Pancreas (tissue), 10 donors: ENCODE measurements around the gene PHYH. TPM values are rescaled to one million over a fixed set of nuclear protein-coding genes. Genes with fewer than 3 reads are reported as not detected.

ENCODE experiments used
- ATAC-seq, 4 donors: fragments of 200-7000 bp; cut with Tn5 transposase; one replicate each; pipeline versions ENCODE4 v1.8.0 to v1.9.1; 2020; ENCODE audit warnings: mild to moderate bottlenecking in 4 of 4, moderate library complexity in 4 of 4
- DNase-seq, 6 donors: peaks; one replicate each; pipeline ENCODE4 v3.0.0-alpha.2; 2020
- FAIRE-seq: peaks from 2 replicates; lab custom pipeline; 2012; peaks lifted over from hg19 to GRCh38; lab: Jason Lieb, UNC
- H3K27ac ChIP-seq, 4 donors: fragments of 200-600 bp; sonication (generic); 1 replicate in 3 of 4; 2 replicates in 1 of 4; pipeline versions ENCODE4 v1.5.0 to v1.8.0; 2020
- H3K27me3 ChIP-seq, 4 donors: fragments of 200-600 bp; one replicate each; pipeline ENCODE4 v1.8.0; 2021
- H3K36me3 ChIP-seq, 3 donors: fragments of 200-600 bp; sonication (generic) in 1 of 3; one replicate each; pipeline versions ENCODE4 v1.5.0 to v1.8.0; 2020 to 2021
- H3K4me1 ChIP-seq, 3 donors: fragments of 200-600 bp; one replicate each; pipeline ENCODE4 v1.8.0; 2021
- H3K4me3 ChIP-seq, 4 donors: fragments of 200-600 bp; sonication (generic) in 2 of 4; one replicate each; pipeline versions ENCODE4 v1.5.0 to v1.8.0; 2020 to 2021
- H3K9me3 ChIP-seq, 4 donors: fragments of 200-600 bp; one replicate each; pipeline ENCODE4 v1.8.0; 2021
- WGBS, 2 donors: extraction: QIAGEN DNeasy Blood & Tissue Kit; methylation state at CpG; one replicate each; pipeline ENCODE4 v1.1.7; 2013; 5-methylcytosine and 5-hydroxymethylcytosine counted together
- intact Hi-C, 3 donors: fragments of 100-400 bp; cut with DNase I; formaldehyde crosslinking; loops; one replicate each; pipeline versions ENCODE4 v1.11.1 to v1.14.2; 2022
- polyA plus RNA-seq, 2 donors: library from polyadenylated mRNA; stranded (reverse); fragments of 200-250 nt; gene quantifications; one replicate each; pipeline ENCODE4 v1.2.3, GENCODE V29; 2013
- total RNA-seq, 6 donors: library from RNA; stranded (reverse); fragmentation: NEBNext Ultra II Directional in 4 of 6; extraction: Animal tissue kit (Norgen Biotek cat#: 25700) in 4 of 6; gene quantifications; one replicate each; pipeline versions ENCODE4 v1.2.1 to v1.2.4, GENCODE V29; 2021 to 2023
- TF ChIP-seq, protein P1 (sequence below), 4 donors: fragments of 200-600 bp; sonication (generic) in 3 of 4; IDR thresholded peaks; one replicate each; pipeline versions ENCODE4 v1.5.0 to v1.8.0; 2021; ENCODE audit warnings: antibody characterized with exemption in 4 of 4
- donor health status: healthy with polysubstance abuse.
- donor health status: DM: no; HTN: no; CAD: no; lungs with moderate emphysema.
- donor health status: DM: no; HTN: no; CAD: no.
- donor health status: control.
- donor health status: control.
- donor health status: Bipolar disorder and iron deficiency.
- donor health status: DM: yes; HTN: yes; CAD: no.
- donor health status: DM: no; HTN: no; CAD: no.
- donor health status: DM: no; HTN: no; CAD: no.
- donor health status: DM: yes; HTN: yes; CAD: no.

The PHYH gene
- total and polyA plus RNA-seq, 8 donors = 13.4 to 32.0 (median 19.3) TPM

DNA sequence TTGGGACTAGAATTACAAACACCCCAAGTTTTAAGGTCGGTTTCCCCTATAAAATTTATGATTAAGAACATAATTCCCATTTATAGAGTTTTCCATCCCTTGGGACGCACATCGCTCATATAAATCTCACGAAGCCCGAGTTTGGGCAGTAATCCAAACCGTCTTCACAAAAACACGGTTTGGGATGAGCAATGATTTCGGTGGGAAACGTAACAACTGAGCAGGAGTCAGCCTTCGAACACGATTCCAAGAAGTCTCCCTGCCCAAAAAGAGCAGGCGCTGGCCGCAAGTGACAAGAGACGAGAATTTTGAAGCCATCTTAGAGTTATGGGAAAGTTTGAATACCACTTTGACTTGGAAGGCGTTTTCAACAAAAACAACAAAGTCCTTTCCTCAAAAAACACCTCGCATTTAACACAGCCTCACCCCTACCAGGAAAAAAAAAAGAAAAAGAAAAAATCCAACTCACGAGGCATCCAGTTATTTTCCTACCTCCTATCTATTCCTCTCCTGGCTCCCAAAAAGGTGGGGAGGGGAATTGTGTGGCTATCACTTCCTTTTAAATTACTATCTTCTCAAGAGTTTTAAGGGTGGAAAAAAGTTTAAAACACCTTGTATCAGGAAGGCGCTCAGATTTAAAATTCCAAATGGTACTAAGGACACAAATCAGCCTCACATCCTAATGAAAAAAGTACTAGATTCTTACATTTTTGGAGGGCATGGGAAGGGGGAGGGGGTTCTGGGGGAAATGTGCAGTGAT lies 46.6 kb upstream of the PHYH start:
- intact Hi-C loops = no loop called here

DNA sequence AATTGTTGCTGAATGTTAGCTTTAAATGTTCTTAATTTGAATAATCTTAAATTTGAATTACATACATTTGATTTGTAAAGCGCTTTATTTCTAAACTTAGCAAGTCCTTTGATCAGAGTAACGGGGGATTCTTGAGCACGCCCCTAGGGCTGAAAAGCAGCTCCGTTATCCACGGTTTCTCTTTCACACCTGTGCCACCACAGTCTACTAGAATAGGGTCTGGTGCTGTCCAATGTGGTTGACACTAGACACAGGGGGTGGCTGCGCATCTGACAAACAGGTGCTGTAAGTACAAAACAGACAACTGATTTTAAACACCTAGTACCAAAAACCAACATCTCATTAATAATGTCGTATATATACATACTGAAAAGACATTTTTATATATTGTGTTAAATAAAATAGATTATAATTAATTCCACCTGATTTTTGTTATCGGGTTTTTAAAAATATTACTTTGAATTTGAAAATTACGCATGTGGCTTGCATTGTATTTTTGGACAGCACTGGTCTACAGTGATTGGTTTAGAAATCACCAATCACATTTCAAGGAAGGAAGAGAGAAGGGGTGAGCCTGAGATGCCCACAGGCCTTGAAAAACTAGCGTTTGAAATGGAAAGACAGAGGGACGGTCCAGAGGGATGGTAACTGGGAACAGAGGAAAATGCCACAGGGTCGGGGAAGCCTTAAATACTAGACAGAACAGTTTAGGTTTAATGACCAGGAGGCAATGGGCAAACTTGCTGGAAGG lies 40.9 kb upstream of the PHYH start:
- 89 to 90% methylated on average over 12 of the region's 12 CpGs for WGBS, 2 donors
- Histone ChIP-seq H3K4me3 (no peak overlapping the region), H3K4me1 (peaks cover 0 to 3% (median 0%) of the 10 kb centered on the region in 3 donors), H3K27me3 (no peaks in the 10 kb centered on the region), H3K27ac (no peak overlapping the region), H3K36me3 (peaks cover 0 to 5% (median 0%) of the 10 kb centered on the region in 3 donors), H3K9me3 (no peaks in the 10 kb centered on the region)
- DNase-seq (no peak), ATAC-seq (no peak), FAIRE-seq (no peak)
- TF ChIP-seq, protein P1, sequence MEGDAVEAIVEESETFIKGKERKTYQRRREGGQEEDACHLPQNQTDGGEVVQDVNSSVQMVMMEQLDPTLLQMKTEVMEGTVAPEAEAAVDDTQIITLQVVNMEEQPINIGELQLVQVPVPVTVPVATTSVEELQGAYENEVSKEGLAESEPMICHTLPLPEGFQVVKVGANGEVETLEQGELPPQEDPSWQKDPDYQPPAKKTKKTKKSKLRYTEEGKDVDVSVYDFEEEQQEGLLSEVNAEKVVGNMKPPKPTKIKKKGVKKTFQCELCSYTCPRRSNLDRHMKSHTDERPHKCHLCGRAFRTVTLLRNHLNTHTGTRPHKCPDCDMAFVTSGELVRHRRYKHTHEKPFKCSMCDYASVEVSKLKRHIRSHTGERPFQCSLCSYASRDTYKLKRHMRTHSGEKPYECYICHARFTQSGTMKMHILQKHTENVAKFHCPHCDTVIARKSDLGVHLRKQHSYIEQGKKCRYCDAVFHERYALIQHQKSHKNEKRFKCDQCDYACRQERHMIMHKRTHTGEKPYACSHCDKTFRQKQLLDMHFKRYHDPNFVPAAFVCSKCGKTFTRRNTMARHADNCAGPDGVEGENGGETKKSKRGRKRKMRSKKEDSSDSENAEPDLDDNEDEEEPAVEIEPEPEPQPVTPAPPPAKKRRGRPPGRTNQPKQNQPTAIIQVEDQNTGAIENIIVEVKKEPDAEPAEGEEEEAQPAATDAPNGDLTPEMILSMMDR (IDR thresholded peaks at IDR 0.05) = no peak
- intact Hi-C loops = no loop called here

More for the DNA sequence above, 46.6 kb upstream of the PHYH start:
- no peaks in the 10 kb centered on the region for H3K36me3 ChIP-seq
- peaks cover 0 to 7% (median 0%) of the 10 kb centered on the region in 3 donors for H3K4me1 ChIP-seq
- H3K4me3 ChIP-seq = peak overlapping the region; percentile 66 to 82 (median 70)
- H3K9me3 ChIP-seq = no peaks in the 10 kb centered on the region
- no peak for FAIRE-seq
- H3K27ac ChIP-seq = peak overlapping the region in 3 of 4 donors; percentile 87 to 94 (median 93)
- 2 to 5% methylated on average over 18 of the region's 18 CpGs for WGBS, 2 donors
- H3K27me3 ChIP-seq = no peaks in the 10 kb centered on the region
- TF ChIP-seq, protein P1 (IDR thresholded peaks at IDR 0.05) = no peak
- ATAC-seq = no peak
- no peak for DNase-seq

DNA sequence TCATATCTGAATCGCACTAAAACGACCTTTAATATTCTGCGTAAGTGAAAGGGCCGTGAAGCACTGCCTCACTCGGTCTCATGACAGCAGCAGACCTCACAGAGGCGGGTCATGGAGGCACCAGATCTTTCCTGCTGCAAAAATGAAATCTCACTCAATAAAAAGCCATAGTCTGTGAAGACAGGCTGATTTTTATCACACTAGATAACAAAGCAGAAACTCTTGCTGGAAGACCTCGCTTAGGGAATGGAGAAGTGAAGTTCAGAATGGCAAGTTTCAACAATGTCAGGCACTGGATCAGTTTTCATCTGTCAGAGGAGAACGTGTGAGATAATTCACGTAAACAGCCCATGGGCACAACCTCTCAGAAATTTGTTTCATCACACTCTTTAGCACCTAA lies 40.2 kb upstream of the PHYH start:
- Histone ChIP-seq H3K27me3 (no peaks in the 10 kb centered on the region), H3K4me1 (no peaks in the 10 kb centered on the region), H3K9me3 (no peaks in the 10 kb centered on the region), H3K36me3 (peaks cover 0 to 5% (median 0%) of the 10 kb centered on the region in 3 donors), H3K4me3 (no peak overlapping the region), H3K27ac (no peak overlapping the region)
- ATAC-seq = no peak
- TF ChIP-seq, protein P1 (IDR thresholded peaks at IDR 0.05) = no peak
- DNase-seq = no peak
- intact Hi-C loops = no loop called here
- 75 to 80% methylated on average over 9 of the region's 9 CpGs for WGBS, 2 donors
- FAIRE-seq = no peak

DNA sequence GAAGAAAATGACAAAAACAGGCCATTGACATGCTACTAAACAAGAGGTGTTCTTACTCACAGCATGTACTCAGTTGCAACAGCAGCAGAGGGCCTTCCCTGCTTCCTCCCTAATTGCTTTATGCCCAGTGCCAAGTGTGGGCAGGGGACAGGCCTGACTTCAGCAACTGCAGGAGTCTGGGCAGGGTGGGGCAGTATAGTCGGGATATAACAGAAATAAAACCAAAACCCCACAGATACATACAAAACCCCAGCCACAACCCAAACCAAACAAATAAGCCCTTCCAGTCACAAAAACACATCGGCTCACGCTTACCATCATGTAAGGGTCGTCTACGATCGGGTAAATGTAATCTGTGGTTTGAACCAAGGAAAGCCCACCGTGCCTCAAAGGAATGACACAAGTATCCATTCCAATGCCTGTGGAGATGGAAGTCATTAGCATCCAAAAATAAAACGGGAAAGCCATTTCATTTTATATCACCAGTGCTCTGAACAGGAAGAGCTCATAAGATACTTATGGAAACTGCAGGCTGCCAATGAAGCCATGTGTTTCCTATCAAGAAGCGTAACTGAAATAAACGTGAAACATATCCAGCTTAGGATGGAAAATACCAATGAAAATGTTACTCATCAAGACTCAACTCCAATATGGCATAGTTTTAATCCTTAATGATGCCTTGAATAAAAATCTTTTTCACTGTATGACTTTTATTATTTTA lies 38.7 kb upstream of the PHYH start:
- intact Hi-C loops = no loop called here
- Histone ChIP-seq H3K27ac (no peak overlapping the region), H3K4me1 (no peaks in the 10 kb centered on the region), H3K4me3 (no peak overlapping the region), H3K27me3 (no peaks in the 10 kb centered on the region), H3K9me3 (no peaks in the 10 kb centered on the region), H3K36me3 (peaks cover 0 to 5% (median 0%) of the 10 kb centered on the region in 3 donors)
- DNase-seq = no peak
- no peak for ATAC-seq
- no peak for FAIRE-seq
- 83 to 87% methylated on average over 10 of the region's 10 CpGs for WGBS, 2 donors
- TF ChIP-seq, protein P1 (IDR thresholded peaks at IDR 0.05) = no peak
